Measurements from ENCODE around the gene SIPA1L3. TPM values are rescaled to one million over a fixed set of nuclear protein-coding genes. Genes with fewer than 3 reads are reported as not detected.

SIPA1L3 gene
- total and polyA plus RNA-seq, 9 of the 15 experiments (the other 6 are each of a cell fraction or from before 2014, with no cell fraction given) = 0.01 to 6.1 (median 2.5) TPM

DNA sequence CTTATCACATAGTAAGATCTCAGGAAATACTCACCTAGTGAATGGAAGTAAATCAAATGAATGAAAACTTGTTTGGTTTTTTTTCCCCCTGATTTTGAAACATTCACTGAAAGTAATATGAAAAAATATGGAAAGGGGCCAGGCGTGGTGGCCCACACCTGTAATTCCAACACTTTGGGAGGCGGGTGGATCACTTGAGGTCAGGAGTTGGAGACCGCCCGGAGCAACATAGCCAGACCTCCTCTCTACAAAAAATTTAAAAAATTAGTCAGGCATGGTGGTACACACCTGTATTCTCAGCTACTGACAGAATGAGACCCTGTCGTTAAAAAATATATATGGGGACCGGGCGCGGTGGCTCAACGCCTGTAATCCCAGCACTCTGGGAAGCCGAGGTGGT, 149.6 kb downstream of the SIPA1L3 start:
- peaks cover 6% of the 10 kb centered on the region; the same call in 1 of the 2 replicates for H4K20me1 ChIP-seq (replicated peaks; ENCODE audit: control insufficient read depth, insufficient read depth, low read length)
- WGBS (ENCODE audit: insufficient coverage, low coverage, missing lambda C conversion rate) = 65% methylated on average over 10 of the region's 10 CpGs
- no peak overlapping the region for H3K4me3 ChIP-seq
- TF ChIP-seq ETS2 (tag; IDR thresholded peaks at IDR 0.05; ENCODE audit: borderline replicate concordance, poor library complexity, severe bottlenecking) = no peak
- TF ChIP-seq, protein P1, sequence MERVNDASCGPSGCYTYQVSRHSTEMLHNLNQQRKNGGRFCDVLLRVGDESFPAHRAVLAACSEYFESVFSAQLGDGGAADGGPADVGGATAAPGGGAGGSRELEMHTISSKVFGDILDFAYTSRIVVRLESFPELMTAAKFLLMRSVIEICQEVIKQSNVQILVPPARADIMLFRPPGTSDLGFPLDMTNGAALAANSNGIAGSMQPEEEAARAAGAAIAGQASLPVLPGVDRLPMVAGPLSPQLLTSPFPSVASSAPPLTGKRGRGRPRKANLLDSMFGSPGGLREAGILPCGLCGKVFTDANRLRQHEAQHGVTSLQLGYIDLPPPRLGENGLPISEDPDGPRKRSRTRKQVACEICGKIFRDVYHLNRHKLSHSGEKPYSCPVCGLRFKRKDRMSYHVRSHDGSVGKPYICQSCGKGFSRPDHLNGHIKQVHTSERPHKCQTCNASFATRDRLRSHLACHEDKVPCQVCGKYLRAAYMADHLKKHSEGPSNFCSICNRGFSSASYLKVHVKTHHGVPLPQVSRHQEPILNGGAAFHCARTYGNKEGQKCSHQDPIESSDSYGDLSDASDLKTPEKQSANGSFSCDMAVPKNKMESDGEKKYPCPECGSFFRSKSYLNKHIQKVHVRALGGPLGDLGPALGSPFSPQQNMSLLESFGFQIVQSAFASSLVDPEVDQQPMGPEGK (CRISPR knock-in tag; IDR thresholded peaks at IDR 0.05; ENCODE audit: borderline replicate concordance) = no peak
- no peak for TF ChIP-seq TEAD1 (CRISPR knock-in tag; IDR thresholded peaks at IDR 0.05)
- TF ChIP-seq KLF13 (tag; IDR thresholded peaks at IDR 0.05; ENCODE audit: borderline replicate concordance, low read depth) = no peak
- TF ChIP-seq ZNF174 (CRISPR knock-in tag; IDR thresholded peaks at IDR 0.05) = no peak
- TF ChIP-seq U2AF1 (optimal IDR thresholded peaks at IDR 0.05; ENCODE audit: low read depth, low read length) = no peak
- no peak for TF ChIP-seq IRF2 (CRISPR knock-in tag; IDR thresholded peaks at IDR 0.05)
- no peak for TF ChIP-seq RFX7 (CRISPR knock-in tag; IDR thresholded peaks at IDR 0.05)
- TF ChIP-seq NONO (IDR thresholded peaks at IDR 0.05; ENCODE audit: low read depth in 2 of 2, low read length in 1 of 2) = no peak
- TF ChIP-seq SOX6 (IDR thresholded peaks at IDR 0.05) = no peak
- no peak for TF ChIP-seq EP400 (IDR thresholded peaks at IDR 0.05)
- no peak for TF ChIP-seq ATF3 (IDR thresholded peaks at IDR 0.05)
- TF ChIP-seq ATF3 (CRISPR knock-in tag; conservative IDR thresholded peaks at IDR 0.05) = no peak
- no peak for TF ChIP-seq MTA3 (IDR thresholded peaks at IDR 0.05; ENCODE audit: borderline replicate concordance)
- TF ChIP-seq RCOR1 (IDR thresholded peaks at IDR 0.05; ENCODE audit: borderline replicate concordance in 1 of 2, low read depth in 2 of 2, low read length in 2 of 2) = no peak
- no peak for TF ChIP-seq ZNF121 (CRISPR knock-in tag; conservative IDR thresholded peaks at IDR 0.05)
- no peaks in the 10 kb centered on the region for H3K9me1 ChIP-seq (ENCODE audit: control insufficient read depth, insufficient read depth, low read length)
- H3K9ac ChIP-seq (ENCODE audit: insufficient read depth in 1 of 2, low read depth in 2 of 2, low read length in 2 of 2) = no peak overlapping the region
- H3K9me3 ChIP-seq (replicated peaks; ENCODE audit: control insufficient read depth, insufficient read depth, low read depth, low read length) = no peaks in the 10 kb centered on the region
- FAIRE-seq (no peak), ATAC-seq (no peak), DNase-seq (ENCODE audit: extremely low read depth in 1 of 4, low spot score in 3 of 4) (no peak)
- POLR2A ChIA-PET = no interaction called here
- H3K4me2 ChIP-seq (ENCODE audit: insufficient read depth, low read length) = no peak overlapping the region
- H3K27me3 ChIP-seq (ENCODE audit: control insufficient read depth in 2 of 2, insufficient read depth in 2 of 2, low read length in 2 of 2) = peaks cover 0 to 10% of the 10 kb centered on the region in 2 experiments; a peak in 2 of 5 replicates
- intact Hi-C loops (cut with micrococcal nuclease) = no loop called here
- in situ Hi-C loops (cut with MboI) = no loop called here
- H3K79me2 ChIP-seq (ENCODE audit: control insufficient read depth, insufficient read depth, low read length) = no peaks in the 10 kb centered on the region
- peaks cover 0 to 3% of the 10 kb centered on the region in 2 experiments; a peak in 2 of 5 replicates for H3K4me1 ChIP-seq (replicated peaks in 1 of 2; ENCODE audit: control insufficient read depth in 2 of 2, insufficient read depth in 2 of 2, low read length in 2 of 2)
- CTCF ChIA-PET (ENCODE audit: low intra/inter-chr PET ratio) = no interaction called here
- no peak overlapping the region for H2AFZ ChIP-seq (ENCODE audit: low read depth, low read length)
- no TSS peak for BruUV-seq (replicated peaks)
- H3K27ac ChIP-seq (ENCODE audit: extremely low read depth, low read depth, low read length) = no peak overlapping the region
- H3K36me3 ChIP-seq (ENCODE audit: control insufficient read depth, insufficient read depth, low read length) = no peaks in the 10 kb centered on the region

Measured in K562 (cell line).